Sigmoid colon (tissue), 7 donors: ENCODE results near the gene OR1J2. TPM values are rescaled to one million over a fixed set of nuclear protein-coding genes. Genes with fewer than 3 reads are reported as not detected.

ENCODE experiments used
- DNase-seq: peaks from one replicate; pipeline ENCODE4 v3.0.0-alpha.2; 2019
- H3K27ac ChIP-seq, 4 donors: fragments of 200-600 bp; sonication (generic); one replicate each; pipeline ENCODE4 v1.5.1; 2016 to 2019; ENCODE audit warnings: mild to moderate bottlenecking in 1 of 4
- H3K27me3 ChIP-seq, 3 donors: fragments of 200-600 bp; sonication (generic); one replicate each; pipeline ENCODE4 v1.5.1; 2019; ENCODE audit warnings: mild to moderate bottlenecking in 1 of 3
- H3K36me3 ChIP-seq, 4 donors: fragments of 200-600 bp; sonication (generic); one replicate each; pipeline ENCODE4 v1.5.1; 2016 to 2019
- H3K4me1 ChIP-seq, 4 donors: fragments of 200-600 bp; sonication (generic); one replicate each; pipeline ENCODE4 v1.5.1; 2017 to 2019
- H3K4me3 ChIP-seq, 4 donors: fragments of 200-600 bp; sonication (generic); one replicate each; pipeline ENCODE4 v1.5.1; 2017 to 2019; ENCODE audit warnings: mild to moderate bottlenecking in 2 of 4, moderate library complexity in 1 of 4
- H3K9me3 ChIP-seq, 4 donors: fragments of 200-600 bp in 3 of 4; sonication (generic) in 3 of 4; one replicate each; pipeline versions ENCODE4 v1.5.1 to v1.6.1; 2013 to 2019
- EP300 ChIP-seq, 4 donors: sonication (generic); formaldehyde crosslinking; IDR thresholded peaks; one replicate each; pipeline ENCODE4 v1.6.1; 2017; ENCODE audit warnings: antibody characterized with exemption in 4 of 4
- POLR2A ChIP-seq, 2 donors: fragments of 450-650 bp; IDR thresholded peaks; one replicate each; pipeline ENCODE4 v1.6.1; 2016; ENCODE audit warnings: antibody characterized with exemption in 2 of 2, mild to moderate bottlenecking in 2 of 2, moderate library complexity in 2 of 2
- POLR2AphosphoS5 ChIP-seq, 4 donors: sonication (generic); formaldehyde crosslinking; IDR thresholded peaks; one replicate each; pipeline ENCODE4 v1.6.1; 2017; ENCODE audit warnings: antibody characterized with exemption in 4 of 4
- WGBS, 2 donors: extraction: QIAGEN DNeasy Blood & Tissue Kit; methylation state at CpG; one replicate each; pipeline ENCODE4 v1.1.7; 2013; 5-methylcytosine and 5-hydroxymethylcytosine counted together
- intact Hi-C: fragments of 100-400 bp; cut with DNase I; formaldehyde crosslinking; loops from one replicate; pipeline ENCODE4 v1.15.1; 2023
- polyA plus RNA-seq, 3 donors: library from polyadenylated mRNA; stranded (reverse); fragments of 200-250 nt; gene quantifications; one replicate each; pipeline ENCODE4 v1.2.3, GENCODE V29; 2013
- total RNA-seq, 4 donors: library from RNA; depleted of rRNA; stranded (reverse); fragments of >200 nt; gene quantifications; one replicate each; pipeline ENCODE4 v1.1.0, GENCODE V29; 2016
- TF ChIP-seq, protein P1 (sequence below), 4 experiments: fragments of 450-650 bp in 3 of 4; fragments of 200-600 bp in 1 of 4; IDR thresholded peaks; one replicate each; pipeline ENCODE4 v1.5.1; 2016 to 2019; ENCODE audit warnings: antibody characterized with exemption in 4 of 4, mild to moderate bottlenecking in 3 of 4, moderate library complexity in 2 of 4
- donor health status: healthy with polysubstance abuse.
- donor health status: Bipolar disorder and iron deficiency.
- donor health status: healthy.

Gene OR1J2, protein sequence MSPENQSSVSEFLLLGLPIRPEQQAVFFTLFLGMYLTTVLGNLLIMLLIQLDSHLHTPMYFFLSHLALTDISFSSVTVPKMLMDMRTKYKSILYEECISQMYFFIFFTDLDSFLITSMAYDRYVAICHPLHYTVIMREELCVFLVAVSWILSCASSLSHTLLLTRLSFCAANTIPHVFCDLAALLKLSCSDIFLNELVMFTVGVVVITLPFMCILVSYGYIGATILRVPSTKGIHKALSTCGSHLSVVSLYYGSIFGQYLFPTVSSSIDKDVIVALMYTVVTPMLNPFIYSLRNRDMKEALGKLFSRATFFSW
- total RNA-seq, result under 1 TPM in 1 of 4 donors, not detected in 3; 0.68 TPM
- not detected for polyA plus RNA-seq

DNA sequence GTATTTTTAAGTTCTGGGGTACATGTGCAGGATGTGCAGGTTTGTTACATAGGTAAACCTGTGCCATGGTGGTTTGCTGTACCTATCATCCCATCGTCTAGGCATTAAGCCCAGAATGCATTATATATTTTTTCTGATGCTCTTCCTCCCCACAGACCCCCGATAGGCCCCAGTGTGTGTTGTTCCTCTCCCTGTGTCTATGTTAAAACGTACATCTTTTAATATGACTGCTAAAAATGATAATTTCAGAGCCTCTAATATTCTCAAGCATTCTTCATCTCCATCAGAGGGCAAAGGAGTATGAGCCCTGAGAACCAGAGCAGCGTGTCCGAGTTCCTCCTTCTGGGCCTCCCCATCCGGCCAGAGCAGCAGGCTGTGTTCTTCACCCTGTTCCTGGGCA is at the start of gene OR1J2:
OR1J2 (plus strand) TSS at position 301 of the 400 bp plus-strand sequence; CDS start at position 301, 0 bp downstream.
- H3K27me3 ChIP-seq, result no peaks in the 10 kb centered on the region
- WGBS, 2 donors, result 81 to 82% methylated on average over 6 of the region's 6 CpGs
- no peaks in the 10 kb centered on the region for H3K4me1 ChIP-seq
- no peak for DNase-seq
- H3K36me3 ChIP-seq, result no peaks in the 10 kb centered on the region
- no peak within 1 kb of the TSS for H3K4me3 ChIP-seq
- no peaks in the 10 kb centered on the region for H3K9me3 ChIP-seq
- no peak within 1 kb of the TSS for H3K27ac ChIP-seq
- TF ChIP-seq POLR2A (IDR thresholded peaks at IDR 0.05) (no peak), POLR2AphosphoS5 (IDR thresholded peaks at IDR 0.05) (no peak), EP300 (IDR thresholded peaks at IDR 0.05) (no peak)
- TF ChIP-seq, protein P1, sequence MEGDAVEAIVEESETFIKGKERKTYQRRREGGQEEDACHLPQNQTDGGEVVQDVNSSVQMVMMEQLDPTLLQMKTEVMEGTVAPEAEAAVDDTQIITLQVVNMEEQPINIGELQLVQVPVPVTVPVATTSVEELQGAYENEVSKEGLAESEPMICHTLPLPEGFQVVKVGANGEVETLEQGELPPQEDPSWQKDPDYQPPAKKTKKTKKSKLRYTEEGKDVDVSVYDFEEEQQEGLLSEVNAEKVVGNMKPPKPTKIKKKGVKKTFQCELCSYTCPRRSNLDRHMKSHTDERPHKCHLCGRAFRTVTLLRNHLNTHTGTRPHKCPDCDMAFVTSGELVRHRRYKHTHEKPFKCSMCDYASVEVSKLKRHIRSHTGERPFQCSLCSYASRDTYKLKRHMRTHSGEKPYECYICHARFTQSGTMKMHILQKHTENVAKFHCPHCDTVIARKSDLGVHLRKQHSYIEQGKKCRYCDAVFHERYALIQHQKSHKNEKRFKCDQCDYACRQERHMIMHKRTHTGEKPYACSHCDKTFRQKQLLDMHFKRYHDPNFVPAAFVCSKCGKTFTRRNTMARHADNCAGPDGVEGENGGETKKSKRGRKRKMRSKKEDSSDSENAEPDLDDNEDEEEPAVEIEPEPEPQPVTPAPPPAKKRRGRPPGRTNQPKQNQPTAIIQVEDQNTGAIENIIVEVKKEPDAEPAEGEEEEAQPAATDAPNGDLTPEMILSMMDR (IDR thresholded peaks at IDR 0.05), result no peak
- intact Hi-C loops, result no loop called here

DNA sequence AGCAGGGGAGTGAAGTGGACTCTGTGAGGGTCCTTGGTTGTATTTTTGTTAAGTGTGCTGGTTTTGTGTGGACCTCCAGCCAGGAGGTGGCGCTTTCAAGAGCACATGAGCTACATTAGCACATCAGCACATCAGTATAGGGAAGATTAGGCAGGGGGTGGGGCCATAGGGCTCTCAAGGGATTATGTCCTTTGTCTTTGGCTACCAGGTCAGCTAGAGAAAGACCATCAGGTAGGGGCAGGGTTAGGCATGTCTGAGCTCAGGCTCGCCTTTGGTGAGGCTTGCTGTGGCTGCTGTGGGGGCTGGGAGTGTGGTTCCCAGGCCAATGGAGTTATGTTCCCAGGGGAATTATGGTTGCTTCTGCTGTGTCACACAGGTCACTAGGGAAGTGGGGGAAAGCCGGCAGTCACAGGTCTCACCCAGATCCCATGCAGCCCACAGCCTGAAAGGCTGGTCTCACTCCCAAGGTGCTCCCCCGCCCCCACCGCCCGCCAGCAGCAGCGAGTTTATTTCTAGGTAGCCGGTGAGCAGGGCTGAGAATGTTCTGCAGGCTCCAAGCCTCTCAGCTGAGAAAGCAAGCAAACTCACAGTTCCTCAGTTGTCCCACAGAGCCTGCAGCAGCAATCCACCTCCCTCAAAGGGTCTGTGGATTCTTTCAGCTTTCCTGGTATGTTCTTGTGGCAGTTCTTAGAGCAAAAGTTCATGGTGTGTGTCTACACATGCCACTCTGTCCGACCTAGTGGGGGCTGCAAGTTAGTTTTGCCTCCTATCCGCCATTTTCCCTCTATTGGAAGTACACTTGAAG is 46.6 kb upstream of the OR1J2 start:
- no peak for TF ChIP-seq EP300 (IDR thresholded peaks at IDR 0.05)
- no peak for TF ChIP-seq POLR2AphosphoS5 (IDR thresholded peaks at IDR 0.05)
- no peak for TF ChIP-seq POLR2A (IDR thresholded peaks at IDR 0.05)
- TF ChIP-seq, protein P1 (IDR thresholded peaks at IDR 0.05), result no peak
- Histone ChIP-seq H3K27ac (peak overlapping the region in 3 of 4 donors; percentile 60 to 63 (median 62)), H3K27me3 (no peaks in the 10 kb centered on the region), H3K4me3 (peak overlapping the region in 3 of 4 donors; percentile 41 to 43 (median 42)), H3K4me1 (peaks cover 0 to 16% (median 14%) of the 10 kb centered on the region in 4 donors), H3K9me3 (no peaks in the 10 kb centered on the region), H3K36me3 (no peaks in the 10 kb centered on the region)
- DNase-seq, result no peak
- 88 to 93% methylated on average over 10 of the region's 10 CpGs for WGBS, 2 donors
- intact Hi-C loops, result no loop called here

DNA sequence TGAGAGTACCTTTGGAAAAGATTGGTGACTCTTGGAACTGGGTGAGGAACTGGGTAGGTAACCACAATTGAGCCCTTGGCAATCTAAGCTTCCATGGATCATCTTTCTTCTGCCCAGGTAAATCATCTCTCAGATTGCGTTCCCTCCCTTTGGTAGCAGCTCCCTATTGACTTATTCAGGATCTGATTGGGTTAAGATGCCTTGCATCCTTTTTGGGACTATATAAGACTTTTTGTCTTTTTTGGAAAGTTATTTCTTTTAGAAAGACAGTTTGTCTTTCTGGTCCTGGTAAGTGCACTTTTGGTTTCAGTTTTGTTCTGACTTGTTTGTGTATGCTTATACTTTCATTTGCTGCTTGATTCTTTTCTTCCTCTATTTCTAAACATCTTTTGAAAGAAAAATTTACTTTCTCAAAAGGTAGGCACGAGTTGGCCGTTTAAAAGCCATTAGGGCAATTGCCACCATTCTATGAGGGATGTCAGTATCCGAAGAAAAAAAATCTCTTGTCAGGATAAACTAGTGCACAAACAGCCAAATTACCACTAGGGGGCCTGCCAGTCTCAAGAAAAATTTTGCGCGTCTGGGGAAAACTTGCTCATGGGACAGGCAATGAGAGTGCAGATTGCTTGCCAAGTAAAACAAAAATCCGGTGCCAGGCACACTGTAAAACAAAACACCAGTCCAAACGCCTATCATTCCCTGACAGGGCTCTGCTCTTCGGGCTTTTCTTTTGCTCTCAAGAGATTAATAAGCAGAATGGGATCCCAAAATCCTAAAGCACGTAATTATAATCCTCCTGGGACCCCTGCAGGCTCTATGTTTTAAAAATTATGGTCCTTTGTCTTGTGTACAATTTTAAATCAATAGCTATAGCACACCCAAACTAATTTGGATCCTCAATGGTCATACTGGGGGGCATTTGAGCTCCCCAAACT is 45.7 kb upstream of the OR1J2 start:
- intact Hi-C loops, result loop anchor here (1.0 to 5.0 kb wide), 2 partner anchors 345 to 882 kb away; no protein-coding TSS in a partner anchor

More for the DNA sequence above, 45.7 kb upstream of the OR1J2 start:
- Histone ChIP-seq H3K27me3 (no peaks in the 10 kb centered on the region), H3K27ac (peak overlapping the region in 3 of 4 donors; percentile 60 to 63 (median 62)), H3K9me3 (no peaks in the 10 kb centered on the region), H3K4me1 (peaks cover 0 to 16% (median 14%) of the 10 kb centered on the region in 4 donors), H3K4me3 (peak overlapping the region; percentile 25 to 43 (median 42)), H3K36me3 (no peaks in the 10 kb centered on the region)
- peak; percentile 91 for DNase-seq
- 11 to 15% methylated on average over 10 of the region's 10 CpGs for WGBS, 2 donors
- TF ChIP-seq, protein P1 (IDR thresholded peaks at IDR 0.05), result peak; percentile 71 to 85 (median 80)
- TF ChIP-seq POLR2A (IDR thresholded peaks at IDR 0.05) (no peak), EP300 (IDR thresholded peaks at IDR 0.05) (no peak), POLR2AphosphoS5 (IDR thresholded peaks at IDR 0.05) (peak in 3 of 4 donors; percentile 33 to 45 (median 35))
